Osteoblast (primary cell): ENCODE measurements around the gene PIK3AP1. TPM values are rescaled to one million over a fixed set of nuclear protein-coding genes. Genes with fewer than 3 reads are reported as not detected.

Source experiments
- DNase-seq: peaks from one replicate; pipeline ENCODE4 v3.0.0; 2011; ENCODE audit warnings: low spot score, mixed read lengths; ENCODE audit not compliant: insufficient read length; ENCODE audit errors: missing footprints
- H2AFZ ChIP-seq: 2 replicates; pipeline ENCODE4 v1.6.0; 2011; ENCODE audit warnings: mild to moderate bottlenecking, low read length
- H3K27ac ChIP-seq: 2 replicates; pipeline ENCODE4 v1.5.1; 2011; ENCODE audit warnings: mild to moderate bottlenecking, low read depth, low read length, moderate library complexity
- H3K27me3 ChIP-seq: 2 replicates; pipeline ENCODE4 v1.6.0; 2012; ENCODE audit warnings: mild to moderate bottlenecking, control low read depth, inconsistent platforms, low read length, moderate library complexity; ENCODE audit not compliant: insufficient read depth
- H3K36me3 ChIP-seq: 2 replicates; pipeline ENCODE4 v1.5.1; 2011; ENCODE audit warnings: mild to moderate bottlenecking, low read length, control low read depth, moderate library complexity; ENCODE audit not compliant: insufficient read depth
- H3K4me1 ChIP-seq: 2 replicates; pipeline ENCODE4 v1.5.1; 2011; ENCODE audit warnings: mild to moderate bottlenecking, low read length, control low read depth, moderate library complexity; ENCODE audit not compliant: insufficient read depth
- H3K4me2 ChIP-seq: 2 replicates; pipeline ENCODE4 v1.6.0; 2011; ENCODE audit warnings: mild to moderate bottlenecking, low read length; ENCODE audit not compliant: insufficient read depth
- H3K4me3 ChIP-seq: fragments of 200-600 bp; sonication (generic); 3 replicates; pipeline ENCODE4 v1.5.1; 2012; ENCODE audit warnings: mild to moderate bottlenecking, low read length, inconsistent platforms; ENCODE audit not compliant: insufficient read depth
- H3K79me2 ChIP-seq: 2 replicates; pipeline ENCODE4 v1.6.0; 2012; ENCODE audit warnings: mild to moderate bottlenecking, low read length, control low read depth, inconsistent platforms; ENCODE audit not compliant: insufficient read depth
- H3K9me3 ChIP-seq: 2 replicates; pipeline ENCODE4 v1.5.1; 2011; ENCODE audit warnings: low read depth, low read length, control low read depth
- H4K20me1 ChIP-seq: 2 replicates; pipeline ENCODE4 v1.6.0; 2012; ENCODE audit warnings: mild to moderate bottlenecking, low read length, control low read depth; ENCODE audit not compliant: insufficient read depth
- total RNA-seq: library from RNA; depleted of rRNA; stranded (reverse); fragments of >200 nt; gene quantifications from 2 replicates; pipeline ENCODE4 v1.2.3, GENCODE V29; 2012
- TF ChIP-seq, protein P1 (sequence below): IDR thresholded peaks from 2 replicates; pipeline ENCODE4 v1.5.1; 2011; ENCODE audit warnings: mild to moderate bottlenecking, low read depth, low read length, moderate library complexity; ENCODE audit errors: extremely low read depth

PIK3AP1 gene
- total RNA-seq, 1 donor, result 0.36 TPM

DNA sequence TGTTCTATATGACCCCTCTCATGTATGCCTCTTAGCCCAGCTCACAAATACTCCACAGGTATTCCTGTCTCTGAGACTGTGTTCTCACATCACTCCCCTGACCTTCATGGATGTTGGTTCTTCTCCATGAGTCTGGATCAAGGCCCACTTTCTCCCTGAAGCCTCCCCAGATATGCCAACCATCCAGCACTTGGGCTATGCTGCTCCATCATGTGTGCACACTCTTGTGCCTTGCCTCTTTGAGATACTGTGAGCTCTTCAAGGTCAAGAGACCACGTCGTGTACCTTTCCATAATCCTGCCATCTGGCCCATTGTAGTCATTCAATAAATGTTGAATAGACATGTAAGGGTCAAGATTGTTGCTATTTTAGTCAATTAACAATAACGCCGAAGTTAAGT lies 103.4 kb downstream of the PIK3AP1 start:
- Histone ChIP-seq H3K27me3 (peaks cover 8% of the 10 kb centered on the region), H2AFZ (no peak overlapping the region), H3K79me2 (no peaks in the 10 kb centered on the region), H3K9me3 (no peaks in the 10 kb centered on the region), H3K4me2 (no peak overlapping the region), H3K4me1 (peaks cover 11% of the 10 kb centered on the region), H4K20me1 (no peaks in the 10 kb centered on the region), H3K36me3 (no peaks in the 10 kb centered on the region), H3K4me3 (no peak overlapping the region), H3K27ac (no peak overlapping the region)
- TF ChIP-seq, protein P1, sequence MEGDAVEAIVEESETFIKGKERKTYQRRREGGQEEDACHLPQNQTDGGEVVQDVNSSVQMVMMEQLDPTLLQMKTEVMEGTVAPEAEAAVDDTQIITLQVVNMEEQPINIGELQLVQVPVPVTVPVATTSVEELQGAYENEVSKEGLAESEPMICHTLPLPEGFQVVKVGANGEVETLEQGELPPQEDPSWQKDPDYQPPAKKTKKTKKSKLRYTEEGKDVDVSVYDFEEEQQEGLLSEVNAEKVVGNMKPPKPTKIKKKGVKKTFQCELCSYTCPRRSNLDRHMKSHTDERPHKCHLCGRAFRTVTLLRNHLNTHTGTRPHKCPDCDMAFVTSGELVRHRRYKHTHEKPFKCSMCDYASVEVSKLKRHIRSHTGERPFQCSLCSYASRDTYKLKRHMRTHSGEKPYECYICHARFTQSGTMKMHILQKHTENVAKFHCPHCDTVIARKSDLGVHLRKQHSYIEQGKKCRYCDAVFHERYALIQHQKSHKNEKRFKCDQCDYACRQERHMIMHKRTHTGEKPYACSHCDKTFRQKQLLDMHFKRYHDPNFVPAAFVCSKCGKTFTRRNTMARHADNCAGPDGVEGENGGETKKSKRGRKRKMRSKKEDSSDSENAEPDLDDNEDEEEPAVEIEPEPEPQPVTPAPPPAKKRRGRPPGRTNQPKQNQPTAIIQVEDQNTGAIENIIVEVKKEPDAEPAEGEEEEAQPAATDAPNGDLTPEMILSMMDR, result no peak
- DNase-seq, result no peak

DNA sequence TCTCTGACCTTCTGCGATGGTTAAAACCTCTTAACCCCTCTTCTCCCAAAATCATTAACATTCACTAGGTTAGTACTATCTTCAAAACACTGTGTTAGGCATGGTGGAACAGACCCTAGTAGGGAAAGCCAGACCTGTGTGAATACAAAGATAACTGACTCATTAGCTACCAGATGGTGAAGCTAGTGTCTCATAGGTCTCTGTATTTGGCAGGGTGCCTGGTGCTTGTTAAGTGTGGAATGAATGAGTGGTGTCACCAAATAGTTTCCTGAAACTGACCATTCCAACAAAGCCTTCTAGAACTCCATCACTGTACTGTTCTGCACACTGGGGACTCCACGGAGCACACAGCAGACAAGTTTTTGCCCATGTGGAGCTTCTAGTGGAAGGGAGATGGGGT lies 105.8 kb downstream of the PIK3AP1 start:
- TF ChIP-seq, protein P1, result no peak

DNA sequence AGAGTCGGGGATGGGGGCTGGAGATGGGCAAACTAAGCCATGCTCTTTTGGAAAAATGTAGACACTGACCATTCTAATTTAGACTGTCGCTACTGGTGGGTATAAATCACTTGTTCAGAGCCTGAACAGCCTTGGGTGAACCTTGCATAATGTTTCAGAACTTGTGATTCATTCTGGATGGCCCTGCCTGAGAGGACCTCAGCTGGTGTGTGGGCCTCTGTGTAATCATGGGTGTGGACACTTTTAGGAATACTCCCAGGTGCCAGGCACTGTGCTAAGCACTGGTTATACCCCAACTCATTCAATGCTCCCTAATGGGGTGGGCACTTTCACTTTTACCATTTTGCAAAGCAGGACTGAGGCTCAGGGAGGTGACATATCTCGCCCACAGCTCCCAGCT lies 106.7 kb downstream of the PIK3AP1 start:
- Histone ChIP-seq H3K4me2 (no peak overlapping the region), H3K9me3 (no peaks in the 10 kb centered on the region), H3K27ac (no peak overlapping the region), H4K20me1 (no peaks in the 10 kb centered on the region), H3K4me3 (no peak overlapping the region), H2AFZ (no peak overlapping the region), H3K27me3 (peaks cover 17% of the 10 kb centered on the region), H3K79me2 (no peaks in the 10 kb centered on the region), H3K4me1 (peaks cover 11% of the 10 kb centered on the region), H3K36me3 (no peaks in the 10 kb centered on the region)
- DNase-seq, result peak; percentile 68
- TF ChIP-seq, protein P1, result no peak

More for the DNA sequence above, 105.8 kb downstream of the PIK3AP1 start:
- Histone ChIP-seq H3K4me1 (peaks cover 11% of the 10 kb centered on the region), H3K79me2 (no peaks in the 10 kb centered on the region), H2AFZ (no peak overlapping the region), H3K36me3 (no peaks in the 10 kb centered on the region), H3K4me2 (peak overlapping the region; percentile 0), H3K4me3 (no peak overlapping the region), H3K27ac (no peak overlapping the region), H4K20me1 (no peaks in the 10 kb centered on the region), H3K27me3 (peaks cover 9% of the 10 kb centered on the region), H3K9me3 (no peaks in the 10 kb centered on the region)
- no peak for DNase-seq

DNA sequence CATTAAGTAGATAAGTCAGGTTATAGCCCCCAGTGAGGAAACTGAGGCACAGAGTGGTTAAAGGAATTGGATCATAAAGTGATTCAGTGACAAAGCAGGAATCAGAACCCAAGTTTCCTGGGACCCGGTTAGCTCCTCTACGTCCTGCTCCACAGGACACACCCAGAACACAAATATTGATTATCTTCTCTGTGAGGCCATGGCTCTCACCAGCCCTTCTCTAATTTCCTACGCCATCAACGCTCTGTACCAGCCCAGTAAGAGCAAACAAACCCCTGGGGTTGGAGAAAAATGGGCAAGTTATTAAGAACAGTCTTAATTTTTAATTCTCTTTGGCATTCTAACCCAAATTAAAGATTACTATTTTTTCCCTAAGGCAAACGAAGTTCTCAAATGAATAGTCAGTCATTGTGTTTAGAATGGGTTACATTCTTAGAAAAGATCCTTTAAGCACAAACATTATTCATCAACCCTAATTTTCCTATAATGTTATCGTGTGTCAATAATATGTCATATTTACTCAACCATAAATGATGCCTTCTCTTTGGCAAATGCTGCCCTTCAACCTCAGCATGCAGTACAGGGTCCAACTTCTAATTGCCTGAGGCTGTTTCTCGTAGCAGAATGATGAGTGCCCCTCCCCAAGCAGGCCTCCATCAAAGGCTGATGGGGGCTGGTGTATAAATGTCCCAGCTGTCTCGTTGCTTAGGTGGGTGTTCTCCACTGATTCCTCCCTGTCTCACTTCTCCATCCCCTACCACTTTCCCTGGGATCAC lies 108.1 kb downstream of the PIK3AP1 start:
- TF ChIP-seq, protein P1, result no peak

More for the DNA sequence above, 108.1 kb downstream of the PIK3AP1 start:
- Histone ChIP-seq H3K27me3 (peaks cover 21% of the 10 kb centered on the region), H3K79me2 (no peaks in the 10 kb centered on the region), H3K4me1 (peaks cover 11% of the 10 kb centered on the region), H3K4me2 (no peak overlapping the region), H3K4me3 (no peak overlapping the region), H3K36me3 (no peaks in the 10 kb centered on the region), H3K27ac (no peak overlapping the region), H3K9me3 (no peaks in the 10 kb centered on the region), H4K20me1 (no peaks in the 10 kb centered on the region), H2AFZ (no peak overlapping the region)
- DNase-seq, result no peak
